ENCODE data around the gene ZNF326. TPM values are rescaled to one million over a fixed set of nuclear protein-coding genes. Genes with fewer than 3 reads are reported as not detected.

Gene ZNF326
- total and polyA plus RNA-seq, 2 of the 8 experiments (the other 6 are each of a cell fraction or from before 2014, with no cell fraction given), result 12.2 to 30.6 TPM

- no peak for TF ChIP-seq RAD21 (IDR thresholded peaks at IDR 0.05 in 1 of 2, conservative IDR thresholded peaks at IDR 0.05 in 1 of 2; ENCODE audit: low read depth in 2 of 2, low read length in 2 of 2)
- no peak for TF ChIP-seq TEAD4 (IDR thresholded peaks at IDR 0.05; ENCODE audit: low read depth, low read length)
- no peak for TF ChIP-seq CREB1 (IDR thresholded peaks at IDR 0.05)
- TF ChIP-seq CTCF (IDR thresholded peaks at IDR 0.05; ENCODE audit: control extremely low read depth in 1 of 3, insufficient read depth in 1 of 3, low read depth in 1 of 3, low read length in 3 of 3), result no peak
Observed at GRCh38 chr1:89959719-89960118, 35.2 kb upstream of the ZNF326 start (continued).

Measured in H1 (cell line).